Hematopoietic multipotent progenitor cell treated with erythropoietin and hydrocortisone succinate and interleukin-3 and kit ligand, for 17 days (in vitro differentiated cells): ENCODE measurements around the gene ANK3.

Experiments
- DNase-seq: peaks from one replicate; pipeline ENCODE4 v3.0.0-alpha.2; 2015; ENCODE audit warnings: low spot score

The ANK3 gene

DNA sequence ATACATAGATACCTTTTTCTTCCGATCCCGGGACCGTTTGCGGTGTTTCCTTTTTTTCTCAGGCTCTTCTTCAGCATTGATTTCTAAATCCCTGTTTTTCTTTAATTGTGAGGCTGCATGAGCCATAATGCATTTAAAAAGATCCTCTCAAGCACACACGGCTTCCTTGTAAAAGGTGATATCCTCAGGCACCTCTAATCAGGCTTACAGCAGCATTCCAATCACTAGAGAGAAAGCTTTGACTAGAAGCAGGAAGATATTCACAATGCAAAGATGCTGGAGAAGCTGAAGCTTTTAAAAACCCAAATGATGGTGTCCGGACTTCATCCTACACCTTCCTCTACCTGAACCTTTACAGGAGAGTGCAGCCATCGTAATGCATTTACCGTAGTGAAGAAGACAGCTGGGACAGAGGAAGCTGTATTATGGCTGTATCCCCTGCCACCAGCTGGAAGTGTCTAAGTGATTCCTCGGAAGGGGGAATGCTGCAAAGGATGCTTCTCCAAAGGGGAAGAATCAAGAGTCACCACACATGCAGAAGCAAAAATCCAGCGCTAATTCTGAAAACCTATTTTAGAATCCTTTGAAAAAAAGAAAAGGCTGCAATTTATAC is at the start of gene ANK3:
TSS of gene ANK3 (minus strand) at position 463 of the 613 bp plus-strand sequence. CDS start at position 126, 337 bp downstream.
- DNase-seq, result no peak

DNA sequence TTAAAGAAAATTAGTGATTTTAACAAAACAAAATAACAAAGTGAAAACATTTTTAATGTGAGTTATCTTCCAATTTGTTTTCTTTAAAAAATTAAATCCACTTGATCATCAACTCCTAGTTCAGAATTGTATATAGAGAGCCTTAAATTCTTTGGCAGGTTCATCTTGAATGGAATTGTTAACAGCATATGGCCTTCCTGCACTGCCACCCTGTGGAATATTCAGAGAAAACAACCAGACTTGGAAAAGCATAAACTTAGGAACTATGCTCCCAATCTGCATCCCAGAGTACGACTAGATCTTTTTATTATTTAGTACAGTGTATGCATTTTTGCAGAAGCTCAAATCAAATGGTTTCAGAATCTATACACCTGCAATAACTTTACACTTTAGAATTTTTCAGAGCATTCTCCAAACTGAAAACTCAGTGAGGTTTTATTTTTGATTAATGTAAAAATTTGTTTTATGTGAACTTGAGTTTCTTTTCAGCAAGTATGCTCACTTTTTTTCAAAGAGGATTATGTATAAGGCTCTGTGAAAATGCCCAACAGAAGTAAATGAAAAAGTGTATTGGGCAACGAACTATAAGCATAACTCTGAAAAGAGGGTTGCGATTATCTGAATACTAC is 44.9 kb upstream of the ANK3 start:
- peak; percentile 4 for DNase-seq

DNA sequence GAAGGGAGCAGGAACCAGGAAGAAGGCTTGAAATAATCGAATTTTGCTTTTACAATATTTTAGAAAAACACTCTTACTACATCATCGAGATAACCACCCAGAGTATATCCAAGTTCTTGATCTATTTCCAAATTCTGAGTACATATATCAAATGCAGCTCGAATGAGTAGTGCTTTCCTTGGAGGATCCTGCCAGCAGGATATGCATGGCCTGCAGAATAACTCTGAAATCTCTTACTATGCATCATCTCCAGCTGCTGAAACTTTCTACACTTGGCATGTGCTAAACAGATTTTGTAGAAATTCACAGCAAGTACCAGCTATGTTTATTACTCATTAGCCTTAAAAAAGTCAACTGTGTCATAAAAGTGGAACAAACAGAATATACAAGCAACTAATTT is 44.0 kb upstream of the ANK3 start:
- no peak for DNase-seq

DNA sequence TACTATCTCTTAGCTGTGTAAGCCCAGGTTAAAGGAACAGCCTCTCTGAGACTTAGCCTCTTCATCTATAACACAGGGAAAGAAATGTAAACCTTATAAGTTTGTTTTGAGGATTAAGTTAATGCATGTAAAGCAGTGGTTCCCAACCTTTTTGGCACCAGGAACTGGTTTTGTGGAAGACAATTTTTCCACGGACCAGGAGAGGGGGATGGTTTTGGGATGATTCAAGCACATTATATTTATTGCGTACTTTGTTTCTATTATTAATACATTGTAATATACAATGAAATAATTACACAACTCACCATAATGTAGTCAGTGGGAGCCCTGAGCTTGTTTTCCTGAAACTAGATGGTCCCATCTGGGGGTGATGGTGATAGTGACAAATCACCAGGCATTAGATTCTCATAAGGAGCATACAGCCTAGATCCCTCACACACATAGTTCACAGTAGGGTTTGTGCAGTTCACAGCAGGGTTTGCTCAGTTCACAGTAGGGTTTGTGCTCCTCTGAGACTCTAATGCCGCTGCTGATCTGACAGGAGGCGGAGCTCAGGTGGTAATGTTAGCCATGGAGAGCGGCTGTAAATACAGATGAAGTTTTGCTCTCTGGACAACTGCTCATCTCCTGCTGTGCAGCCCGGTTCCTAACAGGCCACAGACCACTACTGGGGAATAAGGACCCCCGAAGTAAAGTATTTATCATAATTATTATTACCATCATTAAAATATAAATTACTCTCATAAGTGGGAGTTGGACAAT is 41.3 kb upstream of the ANK3 start:
- DNase-seq, result no peak

DNA sequence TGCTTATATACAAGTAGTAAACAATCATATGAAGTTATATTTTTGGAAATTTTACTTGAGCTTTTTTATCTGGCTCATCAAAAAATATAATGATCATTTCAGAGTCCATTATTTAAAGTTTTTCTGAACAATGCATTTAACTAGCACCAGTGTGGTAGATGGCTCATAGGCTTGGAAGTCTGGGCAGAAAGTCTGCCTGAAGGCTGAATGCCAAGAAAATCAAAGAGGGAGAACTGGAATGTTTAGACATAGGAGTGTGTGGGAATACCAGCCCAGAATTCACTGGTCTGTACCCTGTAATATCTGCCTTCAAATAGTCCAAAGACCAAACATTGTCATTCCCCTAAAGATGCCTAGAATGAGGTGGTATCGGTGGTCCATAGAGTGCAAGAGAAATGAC is 40.3 kb upstream of the ANK3 start:
- DNase-seq, result no peak

DNA sequence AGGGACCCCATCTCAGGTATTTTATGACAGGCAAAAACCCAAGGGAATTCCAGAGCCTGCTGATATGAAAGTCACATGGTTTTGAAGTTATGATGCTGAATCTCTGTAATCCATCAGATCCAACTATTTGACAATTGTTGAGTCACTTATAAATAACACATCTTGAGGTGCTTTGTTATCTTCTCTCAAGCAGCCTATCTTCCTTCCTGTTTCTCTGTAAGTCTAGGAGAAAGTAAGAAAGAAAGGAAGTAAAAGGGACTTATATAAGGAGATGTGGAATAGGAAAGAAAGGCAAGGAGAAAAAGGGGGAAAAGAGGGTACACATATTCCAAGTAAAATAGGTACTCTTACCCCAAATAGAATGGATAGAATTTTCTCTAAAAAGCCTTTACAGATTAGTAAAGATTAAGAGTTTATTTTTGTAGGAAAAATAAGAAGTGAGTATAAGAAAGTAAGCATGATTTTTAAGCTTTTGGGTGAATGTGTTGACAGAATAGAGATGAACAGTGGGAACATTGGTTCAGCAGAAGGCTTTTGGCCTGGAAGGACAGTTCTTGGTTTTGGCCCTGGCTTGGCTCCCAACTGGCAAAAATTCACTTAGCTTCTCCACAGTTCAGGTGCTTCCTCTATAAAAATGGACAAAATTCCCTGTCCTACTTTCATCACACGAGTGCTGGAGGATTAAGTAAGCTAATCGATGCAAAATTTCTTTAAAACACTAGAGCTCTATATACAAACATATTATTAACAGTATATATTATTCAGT is 39.6 kb upstream of the ANK3 start:
- no peak for DNase-seq

DNA sequence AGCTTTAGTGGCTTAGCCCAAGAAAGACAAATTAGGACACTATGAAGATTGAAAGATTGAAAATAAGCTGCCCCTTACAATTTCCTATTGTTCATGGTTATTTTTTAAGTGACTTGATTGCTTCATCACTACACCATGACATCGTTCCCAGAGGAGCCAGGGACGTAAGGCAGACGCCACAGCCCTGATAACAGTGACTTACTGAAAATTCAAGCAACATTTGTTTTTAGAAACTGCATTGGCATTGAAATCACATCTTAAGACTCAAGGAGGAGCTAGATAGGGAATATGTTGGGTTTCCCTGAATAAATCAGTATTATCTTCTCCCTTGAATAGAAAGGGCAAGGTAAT is 38.7 kb upstream of the ANK3 start:
- DNase-seq, result no peak

GRCh38 chr10:60427709-60428386 is 38.2 kb upstream of the ANK3 start:
- DNase-seq, result no peak

DNA sequence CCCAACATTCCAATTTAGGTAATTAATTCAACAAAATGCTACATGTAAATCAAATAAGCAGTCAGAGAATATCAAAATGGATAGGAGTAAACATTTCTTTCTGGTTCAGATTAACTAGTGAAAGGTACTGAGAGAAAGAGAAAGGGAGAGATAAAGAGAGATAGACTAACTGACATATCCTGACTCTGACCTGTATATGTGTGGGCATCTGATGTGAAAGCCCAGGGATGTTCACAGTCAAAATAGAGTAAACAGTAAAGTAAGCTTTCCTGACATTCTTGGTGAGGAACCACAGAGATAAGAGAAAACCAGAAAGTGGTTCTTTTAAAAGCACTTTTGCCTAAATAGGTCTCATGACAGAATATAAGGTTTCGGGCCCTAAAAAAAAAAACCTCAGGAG is 37.5 kb upstream of the ANK3 start:
- DNase-seq, result no peak

DNA sequence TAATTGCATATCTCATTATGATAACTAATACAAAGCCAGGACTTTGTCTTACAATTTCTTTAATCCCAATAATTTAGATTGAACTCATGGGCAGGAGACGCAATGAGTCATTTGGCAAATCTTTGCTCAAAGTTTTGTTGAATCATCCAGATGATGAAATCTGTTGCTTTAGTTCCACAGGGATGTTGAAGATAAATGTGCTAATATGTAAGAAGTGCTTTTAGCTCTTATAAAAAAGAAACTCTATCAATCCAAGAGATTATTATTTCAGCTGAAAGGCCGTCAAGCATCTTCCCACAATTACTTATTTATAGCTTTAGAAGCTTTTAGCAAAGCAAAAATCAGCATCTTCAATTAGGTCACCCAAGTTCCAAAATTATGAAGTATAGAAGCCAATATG is 36.8 kb upstream of the ANK3 start:
- DNase-seq, result no peak

GRCh38 chr10:60425392-60426110 is 35.9 kb upstream of the ANK3 start:
- no peak for DNase-seq

DNA sequence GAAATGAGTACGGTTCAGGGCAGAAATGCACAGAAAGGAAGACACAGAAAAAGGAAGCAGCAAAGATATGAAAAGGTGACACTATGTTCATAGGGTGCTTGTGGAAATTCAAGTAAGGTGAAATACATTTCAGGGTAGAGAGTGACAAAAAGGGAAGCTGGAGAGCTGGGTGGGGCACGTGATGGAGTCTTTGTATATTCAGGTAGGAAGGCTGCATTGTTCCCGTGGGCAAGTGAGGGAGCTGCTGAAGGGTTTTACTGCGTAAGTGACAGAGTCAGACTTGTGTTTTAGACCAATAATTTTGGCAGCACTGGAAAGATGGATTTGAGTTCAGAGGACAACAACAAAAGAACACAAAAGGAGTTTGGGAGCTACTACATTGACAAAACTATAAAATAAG is 35.3 kb upstream of the ANK3 start:
- DNase-seq, result no peak

DNA sequence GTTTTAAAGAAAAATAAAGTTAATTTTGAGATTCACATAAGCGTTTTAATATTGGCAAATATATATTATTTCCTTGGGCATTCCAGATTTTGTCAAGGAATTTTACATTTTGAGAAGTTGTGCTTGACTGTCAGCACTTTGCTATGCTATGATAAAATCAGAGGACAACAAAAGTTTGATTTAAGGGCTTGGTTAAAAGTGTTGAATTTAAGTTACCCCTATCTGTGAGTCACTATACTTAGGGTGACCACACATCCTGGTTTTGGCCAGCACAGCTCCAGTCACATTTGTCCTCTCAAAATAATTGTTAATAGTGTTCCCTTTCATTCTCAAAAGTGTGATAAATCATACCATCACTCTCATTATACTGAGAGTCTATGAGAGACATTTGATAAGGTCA is 34.2 kb upstream of the ANK3 start:
- no peak for DNase-seq

DNA sequence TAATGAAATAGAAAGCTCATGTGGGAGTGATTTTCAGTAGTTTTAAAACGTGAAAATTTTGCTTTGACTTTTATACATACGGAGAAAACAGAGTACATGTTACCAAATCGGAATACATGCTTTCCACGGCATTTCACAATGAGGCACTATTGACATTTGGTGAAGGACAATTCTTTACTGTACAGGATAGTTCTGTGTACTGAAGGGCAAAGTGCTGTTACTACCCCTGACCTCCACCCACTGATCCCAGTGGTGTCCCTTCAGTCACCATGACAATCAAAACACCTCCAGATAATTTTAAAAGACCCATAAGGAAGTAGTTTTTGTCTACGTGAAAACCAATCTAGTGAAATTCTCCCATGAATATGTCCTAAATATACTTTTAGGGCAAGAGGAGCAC is 33.1 kb upstream of the ANK3 start:
- DNase-seq, result no peak

GRCh38 chr10:60420991-60421894 is 31.6 kb upstream of the ANK3 start:
- no peak for DNase-seq

- DNase-seq, result no peak
Observed at GRCh38 chr10:60419249-60419648, 29.6 kb upstream of the ANK3 start.

- DNase-seq, result no peak
Observed at GRCh38 chr10:60417901-60418300, 28.2 kb upstream of the ANK3 start.

DNA sequence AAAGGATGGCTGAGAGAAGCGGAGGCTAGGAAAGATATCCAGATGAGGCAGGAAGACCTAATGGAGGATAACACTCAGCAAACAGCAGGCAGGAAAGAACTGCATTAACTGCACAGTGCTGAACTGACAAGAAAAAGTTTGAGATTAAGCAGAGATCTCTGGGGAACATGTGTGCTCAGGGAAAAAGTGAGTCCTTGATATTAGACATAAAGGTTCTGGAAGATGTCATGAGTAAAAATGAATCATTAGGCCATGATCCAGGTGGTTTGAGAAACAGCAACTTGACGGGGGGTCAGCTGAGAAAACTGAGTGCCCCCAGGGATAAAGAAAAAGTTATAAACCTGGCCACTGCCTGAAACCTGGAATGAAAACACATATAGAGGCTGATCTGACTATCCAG is 27.3 kb upstream of the ANK3 start:
- DNase-seq, result no peak

DNA sequence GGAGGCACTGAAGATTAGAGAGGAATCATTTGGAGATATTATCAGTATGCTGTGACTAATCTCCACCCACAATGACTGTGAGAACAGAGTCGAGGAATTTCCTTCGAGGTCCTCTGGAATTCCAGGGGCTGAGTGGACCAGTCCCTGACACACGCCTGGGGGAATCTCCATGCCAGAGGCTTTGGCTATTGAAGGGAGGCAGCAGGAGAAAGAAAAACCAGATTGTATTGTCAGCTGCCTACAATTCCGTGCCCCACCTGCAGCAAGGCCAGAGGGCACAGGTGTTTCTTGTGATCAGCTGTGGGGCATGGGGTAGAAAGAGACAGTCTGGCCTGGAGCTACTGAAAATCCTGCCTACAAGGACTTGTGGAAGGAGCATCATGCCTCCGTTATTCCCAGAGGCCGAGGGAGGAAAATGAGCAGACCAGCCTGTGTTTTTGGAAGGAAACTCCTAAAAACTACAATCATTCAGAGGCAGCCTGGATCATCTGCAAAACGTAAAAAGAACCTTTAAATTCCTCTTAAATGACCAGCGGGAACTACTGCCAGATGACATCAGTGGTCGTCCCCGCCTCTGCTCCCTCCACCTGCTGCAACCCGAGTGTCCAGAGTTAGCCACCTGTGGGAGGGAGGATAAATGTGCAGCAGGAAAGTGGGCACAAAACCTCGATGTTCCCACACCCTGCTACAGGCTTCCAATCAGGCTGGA is 25.4 kb upstream of the ANK3 start:
- DNase-seq, result no peak

GRCh38 chr10:60414111-60414510 is 24.4 kb upstream of the ANK3 start:
- DNase-seq, result no peak
